Lower leg skin (tissue), 3 donors: ENCODE measurements around the gene VWA8.

Experiments
- CTCF ChIP-seq, 3 donors: fragments of 450-650 bp; IDR thresholded peaks; one replicate each; pipeline ENCODE4 v1.5.1; 2016; ENCODE audit warnings: antibody characterized with exemption in 3 of 3, mild to moderate bottlenecking in 3 of 3, moderate library complexity in 2 of 3
- POLR2A ChIP-seq, 2 donors: fragments of 450-650 bp; IDR thresholded peaks; one replicate each; pipeline ENCODE4 v1.6.1; 2016 to 2017; ENCODE audit warnings: antibody characterized with exemption in 2 of 2, mild to moderate bottlenecking in 1 of 2, moderate library complexity in 1 of 2

GRCh38 chr13:41812851-41813250, 148.1 kb downstream of the VWA8 start:
- TF ChIP-seq POLR2A (IDR thresholded peaks at IDR 0.05) = no peak
- TF ChIP-seq CTCF (IDR thresholded peaks at IDR 0.05) = no peak
